Measurements from ENCODE around the gene CDC42BPA. TPM values are rescaled to one million over a fixed set of nuclear protein-coding genes. Genes with fewer than 3 reads are reported as not detected.
"Not testable (repeated sequence)": the region's sequence is repeated elsewhere in the genome, so short reads cannot be mapped to it uniquely, and the experiment has no call there.

The CDC42BPA gene
- total RNA-seq, 8 experiments from 2014 or later, result 36.0 to 89.0 (median 67.4) TPM

DNA sequence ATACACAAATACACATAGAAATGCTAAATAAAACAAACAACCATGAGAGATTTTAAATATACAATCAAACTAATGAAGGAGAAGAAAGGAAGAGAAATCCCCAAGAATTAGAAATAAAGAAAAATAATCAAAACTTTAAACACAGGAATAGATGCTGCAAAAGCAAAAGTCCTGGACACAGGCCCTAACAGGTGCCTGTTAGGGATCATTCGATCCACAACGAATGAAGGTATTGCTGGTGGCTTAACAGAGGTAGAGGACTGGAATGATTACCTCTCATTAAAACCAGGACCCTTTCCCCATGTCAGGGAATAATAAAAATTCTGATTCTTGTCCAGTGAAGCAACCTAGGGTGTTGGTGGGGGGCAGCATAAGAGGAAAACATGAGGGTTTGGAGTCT, 56.8 kb downstream of the CDC42BPA start:
- in situ Hi-C loops (cut with MboI; ENCODE audit: low pct_unique_long_range_greater_than_20kb in 2 of 9, low sequenced_read_pairs in 9 of 9, unreplicated experiment in 9 of 9), result no loop called here
- H3K4me1 ChIP-seq (replicated peaks in 1 of 2), result no peaks in the 10 kb centered on the region
- WGBS, 10 experiments, result 84 to 100% (median 100%) methylated on average over 2 of the region's 2 CpGs; no CpG with 5 or more reads in 2 of the 10 experiments
- no peak overlapping the region for H3K27ac ChIP-seq
- H3K4me3 ChIP-seq, result no peak overlapping the region
- ATAC-seq (replicated peaks in 6 of 8), result no peak

DNA sequence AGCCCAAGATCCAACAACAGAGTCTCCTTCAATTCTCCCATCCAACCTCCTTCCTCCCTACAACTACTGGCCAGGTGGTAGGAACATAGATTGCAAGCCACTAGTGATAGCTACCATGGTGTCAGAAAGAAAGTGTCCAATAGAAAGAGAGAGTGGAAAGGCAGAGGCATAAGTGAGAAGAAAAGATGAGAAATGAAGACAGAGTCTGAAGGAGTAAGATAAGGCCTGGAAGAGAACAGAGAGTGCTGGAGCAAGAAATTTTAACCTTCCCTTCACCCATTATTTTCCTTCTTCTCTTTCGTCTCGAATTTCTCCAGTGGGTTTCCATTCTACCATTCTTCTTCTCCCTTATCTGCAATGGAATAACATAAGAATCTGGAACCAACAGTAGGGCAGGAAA, 57.9 kb downstream of the CDC42BPA start:
- 90 to 100% (median 98%) methylated on average over 1 to 2 of the region's 2 CpGs; no CpG with 5 or more reads in 2 of the 10 experiments for WGBS, 10 experiments
- no peak for ATAC-seq (replicated peaks in 6 of 8)
- no peak overlapping the region for H3K27ac ChIP-seq
- in situ Hi-C loops (cut with MboI; ENCODE audit: low pct_unique_long_range_greater_than_20kb in 2 of 9, low sequenced_read_pairs in 9 of 9, unreplicated experiment in 9 of 9), result no loop called here
- H3K4me3 ChIP-seq, result no peak overlapping the region
- no peaks in the 10 kb centered on the region for H3K4me1 ChIP-seq (replicated peaks in 1 of 2)

DNA sequence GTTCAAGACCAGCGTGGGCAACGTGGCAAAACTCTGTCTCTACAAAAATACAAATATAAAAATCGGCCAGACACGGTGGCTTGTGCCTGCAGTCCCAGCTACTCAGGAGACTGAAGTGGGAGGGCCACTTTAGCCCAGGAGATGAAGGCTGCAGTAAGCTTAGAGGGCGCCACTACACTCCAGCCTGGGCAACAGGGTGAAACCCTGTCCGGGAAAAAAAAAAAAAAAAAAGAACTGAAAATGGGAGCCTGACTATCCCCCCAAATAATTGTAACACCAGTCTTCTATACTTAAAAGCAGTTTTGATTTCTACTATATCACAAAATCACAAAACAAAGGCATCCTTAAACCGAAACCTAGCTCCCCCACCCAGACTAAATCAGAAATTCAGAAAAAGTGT, 60.3 kb downstream of the CDC42BPA start:
- 86 to 100% (median 90%) methylated on average over 1 to 7 of the region's 7 CpGs; no CpG with 5 or more reads in 2 of the 10 experiments for WGBS, 10 experiments
- H3K4me1 ChIP-seq (replicated peaks in 1 of 2), result no peaks in the 10 kb centered on the region
- H3K4me3 ChIP-seq, result no peak overlapping the region
- no peak for ATAC-seq (replicated peaks in 6 of 8)
- no peak overlapping the region for H3K27ac ChIP-seq
- in situ Hi-C loops (cut with MboI; ENCODE audit: low pct_unique_long_range_greater_than_20kb in 2 of 9, low sequenced_read_pairs in 9 of 9, unreplicated experiment in 9 of 9), result no loop called here

DNA sequence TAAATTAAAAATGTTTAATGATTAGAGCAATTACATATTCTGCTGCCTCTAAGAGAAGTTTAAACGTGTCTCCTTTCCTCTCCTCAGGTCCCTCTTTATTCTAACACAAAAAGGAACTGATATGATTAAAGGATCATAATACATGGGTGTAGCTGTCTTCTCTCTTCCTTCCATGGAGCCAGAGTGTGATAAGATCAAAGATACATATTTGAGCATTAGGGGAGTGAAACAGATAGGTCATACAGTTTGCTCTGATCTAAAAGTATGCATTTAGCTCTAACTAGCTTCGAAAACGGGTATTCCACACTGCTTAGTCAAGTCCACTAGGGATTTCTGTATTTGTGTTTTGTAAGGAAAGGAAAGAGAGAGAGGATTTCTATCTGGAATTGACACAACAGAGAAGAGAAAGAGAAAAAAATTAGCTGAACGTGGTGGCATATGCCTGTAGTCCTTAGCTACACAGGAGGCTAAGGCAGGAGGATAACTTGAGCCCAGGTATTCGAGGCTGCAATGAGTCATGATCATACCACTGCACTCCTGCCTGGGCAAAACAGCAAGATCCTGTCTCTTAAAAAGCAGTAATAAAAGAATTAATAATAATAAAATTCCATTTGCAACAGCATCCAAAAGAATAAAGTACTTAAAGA, 63.1 kb downstream of the CDC42BPA start:
- no peak for ATAC-seq (replicated peaks in 6 of 8)
- no peak overlapping the region for H3K4me3 ChIP-seq
- 61 to 94% (median 88%) methylated on average over 2 to 5 of the region's 5 CpGs for WGBS, 10 experiments
- H3K27ac ChIP-seq, result no peak overlapping the region
- in situ Hi-C loops (cut with MboI; ENCODE audit: low pct_unique_long_range_greater_than_20kb in 2 of 9, low sequenced_read_pairs in 9 of 9, unreplicated experiment in 9 of 9), result no loop called here
- no peaks in the 10 kb centered on the region for H3K4me1 ChIP-seq (replicated peaks in 1 of 2)

DNA sequence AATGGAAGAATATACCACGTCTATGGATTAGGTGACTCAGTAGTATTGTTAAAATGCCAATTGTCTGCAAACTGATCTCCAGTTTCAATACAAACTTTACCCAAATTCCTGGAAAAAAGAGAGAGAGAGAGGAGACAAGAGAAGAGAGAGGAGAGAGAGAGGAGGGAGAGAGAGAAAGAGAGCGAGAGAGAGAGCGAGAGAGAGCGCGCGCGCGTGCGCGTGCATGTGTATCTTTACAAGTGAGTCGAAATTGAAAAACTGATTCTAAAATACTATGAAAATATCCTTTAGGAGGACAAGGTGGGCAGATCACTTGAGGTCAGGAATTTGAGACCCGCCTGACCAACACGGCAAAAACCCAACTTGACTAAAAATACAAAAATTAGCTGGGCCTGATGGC, 65.2 kb downstream of the CDC42BPA start:
- in situ Hi-C loops (cut with MboI; ENCODE audit: low pct_unique_long_range_greater_than_20kb in 2 of 9, low sequenced_read_pairs in 9 of 9, unreplicated experiment in 9 of 9), result no loop called here
- H3K27ac ChIP-seq, result no peak overlapping the region
- no peak overlapping the region for H3K4me3 ChIP-seq
- ATAC-seq (replicated peaks in 6 of 8), result no peak
- WGBS, 10 experiments, result 84 to 99% (median 93%) methylated on average over 1 to 13 of the region's 13 CpGs
- no peaks in the 10 kb centered on the region for H3K4me1 ChIP-seq (replicated peaks in 1 of 2)

DNA sequence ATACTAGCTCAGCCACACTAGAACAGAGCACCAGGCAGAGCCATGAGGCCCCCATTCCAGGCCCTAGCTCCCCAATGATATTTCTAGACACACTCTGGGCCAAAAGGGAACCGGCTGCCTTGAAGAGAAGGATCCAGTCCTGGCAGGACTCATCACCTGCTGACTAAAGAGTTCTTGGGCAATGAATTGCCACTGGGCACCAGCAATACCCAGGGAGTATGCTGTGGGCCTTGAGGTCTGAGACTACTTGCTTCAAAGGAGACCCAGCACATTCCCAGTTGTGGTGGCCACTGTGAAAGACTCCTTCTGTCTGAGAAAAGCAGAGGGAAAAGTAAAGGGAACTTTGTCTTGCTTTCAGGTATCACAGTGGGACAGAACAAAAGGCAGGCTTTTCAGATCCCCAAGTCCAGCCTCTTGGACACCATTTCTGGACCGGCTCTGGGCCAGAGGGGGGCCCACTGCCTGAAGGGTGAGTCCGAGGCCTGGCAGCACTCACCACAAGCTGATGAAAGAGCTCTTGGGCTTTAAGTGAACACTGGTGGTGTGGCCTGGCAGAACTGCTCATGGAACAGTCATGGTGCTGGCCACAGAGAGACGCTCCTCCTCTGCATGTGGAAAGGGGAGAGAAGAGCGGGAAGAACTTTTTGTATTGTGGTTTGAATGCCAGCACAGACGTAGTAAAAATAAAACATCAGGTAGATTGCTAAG, 72.5 kb downstream of the CDC42BPA start:
- WGBS, 10 experiments, result 80 to 100% (median 95%) methylated on average over 1 to 6 of the region's 6 CpGs; no CpG with 5 or more reads in 3 of the 10 experiments
- no peak overlapping the region for H3K4me3 ChIP-seq
- no peak for ATAC-seq (replicated peaks in 6 of 8)
- in situ Hi-C loops (cut with MboI; ENCODE audit: low pct_unique_long_range_greater_than_20kb in 2 of 9, low sequenced_read_pairs in 9 of 9, unreplicated experiment in 9 of 9), result loop anchor here in 3 of 9 experiments (25.0 kb wide), 2 partner anchors 92 to 192 kb away; no protein-coding TSS in a partner anchor
- H3K4me1 ChIP-seq (replicated peaks in 1 of 2), result peaks cover 0 to 4% of the 10 kb centered on the region in 2 donors
- no peak overlapping the region for H3K27ac ChIP-seq

DNA sequence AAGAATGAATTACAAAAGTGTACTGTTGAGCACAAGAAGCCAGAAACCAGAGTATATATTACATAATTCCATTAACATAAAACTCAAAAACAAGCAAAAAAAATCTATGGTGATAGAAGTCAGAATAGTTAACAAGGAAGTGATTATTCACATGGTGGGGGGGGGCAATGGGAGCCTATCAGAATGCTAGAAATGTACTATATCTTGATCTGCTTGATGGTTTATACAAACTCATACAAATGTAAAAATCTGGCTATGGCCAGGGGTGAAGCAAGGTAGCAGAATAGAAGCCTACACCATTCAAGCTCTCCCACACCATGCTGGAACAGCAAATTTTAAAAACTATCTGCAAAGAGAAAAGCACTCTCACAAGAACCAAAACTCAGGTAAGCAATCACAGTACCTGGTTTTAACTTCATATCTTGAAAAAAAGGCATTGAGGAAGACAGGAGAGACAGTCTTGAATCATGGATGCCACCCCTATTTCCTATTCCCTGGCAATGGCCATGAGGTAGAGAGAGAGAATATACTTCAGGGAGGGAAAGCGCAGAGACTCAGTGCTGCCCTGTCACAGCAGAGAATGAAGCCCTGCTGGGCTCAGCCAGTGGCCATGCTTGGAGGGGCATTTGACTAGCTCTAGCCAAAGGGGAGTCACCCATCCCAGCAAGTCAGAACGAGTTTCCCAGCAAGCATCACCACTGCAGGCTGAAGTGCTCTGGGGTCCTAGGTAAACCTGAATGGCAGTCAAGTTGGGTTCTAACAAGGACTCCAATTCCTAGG, 73.8 kb downstream of the CDC42BPA start:
- no peak for ATAC-seq (replicated peaks in 6 of 8)
- 60 to 100% (median 83%) methylated on average over 1 to 2 of the region's 2 CpGs; no CpG with 5 or more reads in 3 of the 10 experiments for WGBS, 10 experiments

DNA sequence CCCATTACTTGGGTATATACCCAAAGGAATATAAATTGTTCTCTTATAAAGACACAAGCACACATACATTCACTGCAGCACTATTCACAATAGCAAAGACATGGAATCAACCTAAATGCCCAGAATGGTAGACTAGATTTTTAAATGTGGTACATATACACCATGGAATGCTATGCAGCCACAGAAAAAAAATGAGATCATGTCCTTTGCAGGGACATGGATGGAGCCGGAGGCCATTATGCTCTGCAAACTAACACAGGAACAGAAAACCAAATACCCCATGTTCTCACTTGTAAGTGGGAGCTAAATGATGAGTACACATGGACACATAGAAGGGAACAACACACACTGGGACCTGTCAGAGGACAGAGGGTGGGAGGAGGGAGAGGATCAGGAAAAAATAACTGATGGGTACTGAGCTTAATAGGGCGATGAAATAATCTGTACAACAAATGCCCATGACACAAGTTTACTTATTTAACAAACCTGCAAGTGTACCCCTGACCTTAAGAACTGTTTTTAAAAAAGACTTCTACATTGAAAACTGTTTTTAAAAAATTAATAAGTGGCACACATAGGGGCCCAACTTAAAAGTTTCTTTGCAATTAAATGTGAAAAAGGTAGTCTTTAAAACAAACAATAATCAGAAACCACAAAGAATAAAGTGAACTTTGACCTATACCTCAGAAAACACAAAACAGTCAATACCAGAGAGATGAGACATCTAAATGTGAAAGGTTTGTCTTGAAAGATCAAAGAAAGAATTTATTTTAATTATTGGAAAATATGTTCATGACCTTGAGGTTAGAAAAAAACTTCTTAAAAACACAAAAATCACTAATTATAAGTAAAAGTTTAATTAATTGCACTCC, 75.2 kb downstream of the CDC42BPA start:
- no peak overlapping the region for H3K27ac ChIP-seq
- H3K4me3 ChIP-seq, result no peak overlapping the region
- peaks cover 0 to 4% of the 10 kb centered on the region in 2 donors for H3K4me1 ChIP-seq (replicated peaks in 1 of 2)
- WGBS, 10 experiments, result 83 to 100% (median 100%) methylated on average over 1 to 2 of the region's 2 CpGs; no CpG with 5 or more reads in 1 of the 10 experiments
- no peak for ATAC-seq (replicated peaks in 6 of 8)
- in situ Hi-C loops (cut with MboI; ENCODE audit: low pct_unique_long_range_greater_than_20kb in 2 of 9, low sequenced_read_pairs in 9 of 9, unreplicated experiment in 9 of 9), result loop anchor here in 3 of 9 experiments (25.0 kb wide), 2 partner anchors 94 to 194 kb away; no protein-coding TSS in a partner anchor

More for the DNA sequence above, 73.8 kb downstream of the CDC42BPA start:
- Histone ChIP-seq H3K4me3 (no peak overlapping the region), H3K27ac (no peak overlapping the region), H3K4me1 (replicated peaks in 1 of 2) (peaks cover 0 to 4% of the 10 kb centered on the region in 2 donors)
- in situ Hi-C loops (cut with MboI; ENCODE audit: low pct_unique_long_range_greater_than_20kb in 2 of 9, low sequenced_read_pairs in 9 of 9, unreplicated experiment in 9 of 9), result loop anchor here in 3 of 9 experiments (25.0 kb wide), 2 partner anchors 93 to 193 kb away; no protein-coding TSS in a partner anchor

DNA sequence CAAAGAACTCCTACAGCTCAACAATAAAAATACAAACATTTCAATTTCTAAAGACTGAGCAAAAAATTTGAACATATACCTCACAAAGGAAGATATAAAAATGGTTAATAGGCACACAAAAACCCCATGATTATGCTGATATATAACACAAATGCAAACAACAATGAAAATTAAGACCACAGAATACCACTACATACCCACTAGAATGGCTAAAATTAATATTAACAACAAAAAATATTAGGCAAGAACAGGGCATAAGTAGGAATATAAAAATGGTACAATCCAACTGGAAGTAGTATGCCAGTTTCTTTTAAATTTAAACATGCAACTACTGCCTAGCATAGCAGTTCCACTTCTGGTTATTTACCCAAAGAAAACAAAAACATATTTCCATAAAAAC, 77.3 kb downstream of the CDC42BPA start:
- Histone ChIP-seq H3K4me1 (replicated peaks in 1 of 2) (peaks cover 0 to 4% of the 10 kb centered on the region in 2 donors), H3K27ac (no peak overlapping the region), H3K4me3 (no peak overlapping the region)
- in situ Hi-C loops (cut with MboI; ENCODE audit: low pct_unique_long_range_greater_than_20kb in 2 of 9, low sequenced_read_pairs in 9 of 9, unreplicated experiment in 9 of 9), result loop anchor here in 3 of 9 experiments (25.0 kb wide), 2 partner anchors 96 to 196 kb away; no protein-coding TSS in a partner anchor
- no peak for ATAC-seq (replicated peaks in 6 of 8)

DNA sequence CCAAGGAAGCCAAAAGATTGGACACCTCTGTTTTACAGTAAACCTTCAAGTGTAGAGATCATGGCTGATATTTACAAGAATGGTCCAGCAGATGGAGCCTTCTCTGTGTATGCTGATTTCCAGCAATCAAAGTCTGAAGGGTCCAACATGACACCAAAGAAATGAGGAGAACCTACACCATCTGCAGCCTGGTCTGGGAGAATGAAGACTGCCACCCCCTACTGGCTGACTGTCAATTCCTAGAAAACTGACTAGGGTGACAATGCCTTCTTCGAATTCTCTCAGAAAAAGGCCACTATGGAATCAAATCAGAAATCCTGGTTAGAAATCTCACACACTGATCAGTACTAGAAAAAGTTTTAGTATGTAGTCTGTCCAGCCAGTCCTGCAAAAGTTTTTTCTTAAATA, 83.3 kb downstream of the CDC42BPA start:
- H3K27ac ChIP-seq, result no peak overlapping the region
- no peak overlapping the region for H3K4me3 ChIP-seq
- in situ Hi-C loops (cut with MboI; ENCODE audit: low pct_unique_long_range_greater_than_20kb in 2 of 9, low sequenced_read_pairs in 9 of 9, unreplicated experiment in 9 of 9), result loop anchor here in 3 of 9 experiments (25.0 kb wide), 2 partner anchors 102 to 202 kb away; no protein-coding TSS in a partner anchor
- H3K4me1 ChIP-seq (replicated peaks in 1 of 2), result no peaks in the 10 kb centered on the region
- ATAC-seq (replicated peaks in 6 of 8), result peak in 3 of 8 experiments; percentile 76 to 95 (median 79)
- WGBS, 10 experiments, result 82 to 100% (median 100%) methylated on average over 1 of the region's 1 CpG; no CpG with 5 or more reads in 5 of the 10 experiments

DNA sequence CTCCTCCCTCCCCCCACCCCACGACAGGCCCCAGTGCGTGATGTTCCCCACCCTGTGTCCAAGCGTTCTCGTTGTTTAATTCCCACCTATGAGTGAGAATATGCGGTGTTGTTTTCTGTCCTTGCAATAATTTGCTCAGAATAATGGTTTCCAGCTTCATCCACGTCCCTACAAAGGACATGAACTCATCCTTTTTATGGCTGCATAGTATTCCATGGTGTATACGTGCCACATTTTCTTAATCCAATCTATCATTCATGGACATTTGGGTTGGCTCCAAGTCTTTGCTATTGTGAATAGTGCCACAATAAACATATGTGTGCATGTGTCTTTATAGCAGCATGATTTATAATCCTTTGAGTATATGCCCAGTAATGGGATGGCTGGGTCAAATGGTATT, 87.2 kb downstream of the CDC42BPA start:
- H3K4me1 ChIP-seq (replicated peaks in 1 of 2); H3K27ac ChIP-seq; H3K4me3 ChIP-seq; ATAC-seq (replicated peaks in 6 of 8): not testable (repeated sequence)
- 100% methylated on average over 1 of the region's 7 CpGs; no CpG with 5 or more reads in 8 of the 10 experiments for WGBS, 10 experiments
- in situ Hi-C loops (cut with MboI; ENCODE audit: low pct_unique_long_range_greater_than_20kb in 2 of 9, low sequenced_read_pairs in 9 of 9, unreplicated experiment in 9 of 9), result loop anchor here in 3 of 9 experiments (25.0 kb wide), 2 partner anchors 106 to 206 kb away; no protein-coding TSS in a partner anchor

DNA sequence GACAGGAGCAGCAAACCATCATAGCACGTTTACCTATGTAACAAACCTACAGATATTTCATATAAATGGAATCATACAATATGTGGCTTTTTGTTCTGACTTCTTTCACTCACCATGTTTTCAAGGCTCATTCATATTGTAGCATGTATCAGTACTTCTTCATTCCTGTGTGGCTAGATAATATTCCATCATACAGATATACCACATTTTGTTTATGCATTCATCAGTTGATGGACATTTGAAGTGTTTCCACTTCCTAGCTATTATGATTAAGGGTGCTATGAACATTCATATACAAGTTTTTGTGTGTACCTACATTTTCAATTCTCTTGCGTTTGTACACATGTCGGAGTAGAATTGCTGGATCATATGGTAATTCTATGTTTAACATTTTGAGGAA, 90.1 kb downstream of the CDC42BPA start:
- no peak overlapping the region for H3K27ac ChIP-seq
- WGBS, 10 experiments, result 74 to 100% (median 94%) methylated on average over 1 to 3 of the region's 3 CpGs; no CpG with 5 or more reads in 2 of the 10 experiments

More for the DNA sequence above, 90.1 kb downstream of the CDC42BPA start:
- H3K4me1 ChIP-seq (replicated peaks in 1 of 2), result no peaks in the 10 kb centered on the region
- ATAC-seq (replicated peaks in 6 of 8), result no peak
- H3K4me3 ChIP-seq, result no peak overlapping the region
- in situ Hi-C loops (cut with MboI; ENCODE audit: low pct_unique_long_range_greater_than_20kb in 2 of 9, low sequenced_read_pairs in 9 of 9, unreplicated experiment in 9 of 9), result loop anchor here in 3 of 9 experiments (25.0 kb wide), 2 partner anchors 109 to 209 kb away; no protein-coding TSS in a partner anchor
